ENCODE measurements around the gene THSD7A.

The THSD7A gene

DNA sequence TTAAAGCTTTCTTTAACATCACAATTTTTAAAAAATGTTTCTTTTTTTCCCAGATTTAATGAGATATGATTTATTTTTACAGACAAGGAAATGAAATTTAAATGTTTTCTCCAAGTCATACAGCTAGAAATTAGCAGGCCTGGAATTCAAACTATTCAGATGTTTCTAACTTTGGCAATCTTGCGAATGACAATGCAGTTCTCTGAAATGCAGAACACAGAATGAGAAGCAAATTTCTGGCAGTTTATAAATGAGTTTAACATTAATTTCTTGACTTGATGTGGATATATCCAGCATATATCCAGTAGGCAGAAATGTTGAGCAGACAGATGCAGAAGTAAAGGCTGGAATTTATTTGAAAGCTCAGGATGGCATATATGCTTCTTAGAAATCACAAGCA is 227.5 kb downstream of the THSD7A start:
- TF ChIP-seq, protein P1, sequence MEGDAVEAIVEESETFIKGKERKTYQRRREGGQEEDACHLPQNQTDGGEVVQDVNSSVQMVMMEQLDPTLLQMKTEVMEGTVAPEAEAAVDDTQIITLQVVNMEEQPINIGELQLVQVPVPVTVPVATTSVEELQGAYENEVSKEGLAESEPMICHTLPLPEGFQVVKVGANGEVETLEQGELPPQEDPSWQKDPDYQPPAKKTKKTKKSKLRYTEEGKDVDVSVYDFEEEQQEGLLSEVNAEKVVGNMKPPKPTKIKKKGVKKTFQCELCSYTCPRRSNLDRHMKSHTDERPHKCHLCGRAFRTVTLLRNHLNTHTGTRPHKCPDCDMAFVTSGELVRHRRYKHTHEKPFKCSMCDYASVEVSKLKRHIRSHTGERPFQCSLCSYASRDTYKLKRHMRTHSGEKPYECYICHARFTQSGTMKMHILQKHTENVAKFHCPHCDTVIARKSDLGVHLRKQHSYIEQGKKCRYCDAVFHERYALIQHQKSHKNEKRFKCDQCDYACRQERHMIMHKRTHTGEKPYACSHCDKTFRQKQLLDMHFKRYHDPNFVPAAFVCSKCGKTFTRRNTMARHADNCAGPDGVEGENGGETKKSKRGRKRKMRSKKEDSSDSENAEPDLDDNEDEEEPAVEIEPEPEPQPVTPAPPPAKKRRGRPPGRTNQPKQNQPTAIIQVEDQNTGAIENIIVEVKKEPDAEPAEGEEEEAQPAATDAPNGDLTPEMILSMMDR (IDR thresholded peaks at IDR 0.05; ENCODE audit: insufficient read depth, low read depth, low read length, missing control alignments): no peak
- DNase-seq (ENCODE audit: low read depth): no peak
- no peak overlapping the region for H3K4me3 ChIP-seq (ENCODE audit: low read length)

- DNase-seq (ENCODE audit: low read depth): no peak
- no peak overlapping the region for H3K4me3 ChIP-seq (ENCODE audit: low read length)
- TF ChIP-seq, protein P1 (IDR thresholded peaks at IDR 0.05; ENCODE audit: insufficient read depth, low read depth, low read length, missing control alignments): no peak
Measured at GRCh38 chr7:11601761-11602160, 230.2 kb downstream of the THSD7A start.

DNA sequence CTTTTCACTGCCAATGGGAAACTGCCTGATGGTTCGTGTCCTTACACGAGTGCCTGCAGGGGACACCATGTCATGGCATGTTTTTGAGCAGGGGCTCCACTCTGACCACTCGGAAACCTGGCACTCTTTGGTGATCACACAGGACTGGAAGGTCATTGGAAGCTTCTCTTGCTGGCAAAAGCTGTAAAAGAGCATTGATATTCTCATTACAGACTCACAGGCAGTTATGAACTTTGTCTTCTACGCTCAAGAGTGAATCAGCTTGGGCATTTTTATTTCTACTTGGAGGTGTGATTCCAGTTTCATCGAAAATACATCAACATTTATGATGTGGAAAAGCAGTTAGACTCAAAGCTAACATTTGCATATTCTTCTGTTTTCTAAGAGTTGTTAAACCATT is 238.7 kb downstream of the THSD7A start:
- TF ChIP-seq, protein P1 (IDR thresholded peaks at IDR 0.05; ENCODE audit: insufficient read depth, low read depth, low read length, missing control alignments): no peak
- peak; percentile 9 for DNase-seq (ENCODE audit: low read depth)
- H3K4me3 ChIP-seq (ENCODE audit: low read length): no peak overlapping the region

DNA sequence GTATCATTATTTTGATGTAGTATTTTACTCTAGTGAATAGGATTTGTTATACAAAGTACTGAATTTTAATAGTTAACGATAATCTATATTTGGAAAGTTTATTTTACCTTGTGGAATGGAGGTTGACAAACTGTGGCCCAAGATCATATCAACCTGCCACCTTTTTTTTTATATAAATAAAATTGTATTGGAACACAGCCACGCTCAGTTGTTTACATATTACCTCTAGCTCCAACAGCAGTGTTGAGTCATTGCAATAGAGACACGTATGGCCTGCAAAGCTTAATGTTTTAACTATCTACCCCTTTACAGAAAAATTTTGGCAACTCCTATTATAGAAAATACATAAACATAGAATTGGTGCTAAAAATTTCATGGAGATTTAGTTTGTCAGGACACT is 239.3 kb downstream of the THSD7A start:
- H3K4me3 ChIP-seq (ENCODE audit: low read length): no peak overlapping the region
- DNase-seq (ENCODE audit: low read depth): peak; percentile 40
- TF ChIP-seq, protein P1 (IDR thresholded peaks at IDR 0.05; ENCODE audit: insufficient read depth, low read depth, low read length, missing control alignments): no peak

DNA sequence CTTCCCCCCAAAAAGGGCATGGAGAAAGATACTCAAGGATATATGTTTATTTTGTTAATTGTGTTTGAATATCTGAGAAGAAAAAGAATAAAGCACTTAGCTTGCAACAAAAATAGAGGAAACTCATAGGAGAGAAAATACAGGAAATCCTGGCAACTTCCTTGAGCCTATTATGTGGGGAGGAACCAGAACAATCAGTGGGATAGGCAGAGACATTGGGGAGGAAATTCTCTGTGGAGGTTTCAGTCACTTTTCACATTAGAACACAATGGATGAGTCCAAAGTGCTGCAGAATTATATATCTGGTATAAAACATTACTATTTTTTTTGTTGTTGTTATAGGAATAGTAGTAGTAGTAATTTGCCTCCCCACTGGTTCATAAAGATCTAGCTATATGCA is 240.1 kb downstream of the THSD7A start:
- no peak for DNase-seq (ENCODE audit: low read depth)
- TF ChIP-seq, protein P1 (IDR thresholded peaks at IDR 0.05; ENCODE audit: insufficient read depth, low read depth, low read length, missing control alignments): no peak
- H3K4me3 ChIP-seq (ENCODE audit: low read length): no peak overlapping the region

GRCh38 chr7:11591055-11591633 is 240.9 kb downstream of the THSD7A start:
- TF ChIP-seq, protein P1 (IDR thresholded peaks at IDR 0.05; ENCODE audit: insufficient read depth, low read depth, low read length, missing control alignments): no peak
- DNase-seq (ENCODE audit: low read depth): no peak
- no peak overlapping the region for H3K4me3 ChIP-seq (ENCODE audit: low read length)

DNA sequence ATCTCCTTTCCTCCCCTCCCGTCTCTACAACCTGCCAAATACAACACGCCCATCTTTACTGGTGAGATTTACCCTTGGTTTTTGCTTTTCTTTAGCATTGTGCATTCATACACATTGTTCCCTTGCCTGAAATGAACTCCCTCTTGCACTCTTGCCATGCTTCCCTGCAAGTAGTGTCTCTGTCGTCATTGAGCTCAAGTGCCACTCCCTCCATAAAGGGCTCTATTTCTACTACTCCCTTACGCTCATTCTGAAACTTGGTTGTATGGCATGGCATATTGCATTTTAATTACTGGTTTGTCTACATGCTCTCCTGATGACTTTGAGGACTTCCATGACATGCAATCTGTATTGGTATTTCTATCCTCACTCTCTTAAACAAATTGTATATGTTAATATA is 242.7 kb downstream of the THSD7A start:
- TF ChIP-seq, protein P1 (IDR thresholded peaks at IDR 0.05; ENCODE audit: insufficient read depth, low read depth, low read length, missing control alignments): no peak
- no peak overlapping the region for H3K4me3 ChIP-seq (ENCODE audit: low read length)
- no peak for DNase-seq (ENCODE audit: low read depth)
